IPS-15b (cell line): ENCODE results near the gene C17orf67.

Experiments
- H3K27me3 ChIP-seq: one replicate; pipeline ENCODE4 v1.6.1; 2013; ENCODE audit warnings: low read length; ENCODE audit not compliant: control insufficient read depth, insufficient read depth
- H3K36me3 ChIP-seq: one replicate; pipeline ENCODE4 v1.6.1; 2013; ENCODE audit warnings: low read length; ENCODE audit not compliant: control insufficient read depth, insufficient read depth
- H3K4me1 ChIP-seq: one replicate; pipeline ENCODE4 v1.6.1; 2013; ENCODE audit warnings: mild to moderate bottlenecking, low read length; ENCODE audit not compliant: control insufficient read depth, insufficient read depth
- H3K4me3 ChIP-seq: one replicate; pipeline ENCODE4 v1.5.1; 2013; ENCODE audit warnings: low read depth, low read length
- H3K9ac ChIP-seq: one replicate; pipeline ENCODE4 v1.6.1; 2013; ENCODE audit warnings: low read depth, mild to moderate bottlenecking, low read length
- H3K9me3 ChIP-seq: one replicate; pipeline ENCODE4 v1.6.1; 2013; ENCODE audit warnings: mild to moderate bottlenecking, low read length; ENCODE audit not compliant: control insufficient read depth, insufficient read depth

The C17orf67 gene, protein sequence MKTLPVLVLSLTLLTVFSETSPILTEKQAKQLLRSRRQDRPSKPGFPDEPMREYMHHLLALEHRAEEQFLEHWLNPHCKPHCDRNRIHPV

DNA sequence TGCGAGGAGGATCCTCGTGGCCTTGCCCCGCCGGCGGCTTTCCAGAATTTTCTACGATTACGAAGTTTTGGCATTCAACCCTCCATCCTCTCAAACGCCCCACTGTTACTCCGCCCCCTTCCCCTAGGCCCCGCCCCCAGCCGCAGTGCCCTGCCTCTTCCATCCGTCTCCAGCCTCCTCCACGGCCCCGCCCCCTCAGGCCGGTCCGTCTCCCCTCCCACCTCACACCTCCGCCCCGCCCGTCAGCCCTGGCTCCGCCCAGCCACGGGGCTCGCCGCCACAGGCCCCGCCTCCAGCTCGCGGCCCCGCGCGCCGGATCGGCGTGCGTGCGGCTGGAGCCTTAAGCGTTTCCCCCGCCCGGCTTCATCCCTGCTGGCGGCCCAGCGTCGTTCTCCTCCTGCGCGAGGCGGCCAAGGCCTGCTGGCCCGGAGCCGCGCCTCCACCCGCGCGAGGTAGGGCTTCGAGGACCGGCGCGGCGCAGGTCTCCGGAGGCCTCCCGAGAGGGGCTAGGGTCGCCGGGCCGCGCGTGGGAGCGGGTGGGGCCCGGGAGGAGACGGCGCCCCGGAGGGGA lies at the start of gene C17orf67, which contains the start of gene DGKE:
TSS of gene C17orf67 (minus strand) at position 112 of the 571 bp plus-strand sequence. CDS start 18,110 bp downstream, outside the sequence.
TSS of gene DGKE (plus strand) at position 343 of the 571 bp plus-strand sequence. CDS start 645 bp downstream, outside the sequence.
- peak within 1 kb of the TSS; percentile 51 for H3K9ac ChIP-seq
- peak within 1 kb of the TSS; percentile 76 for H3K4me3 ChIP-seq
- no peaks in the 10 kb centered on the region for H3K9me3 ChIP-seq
- H3K4me1 ChIP-seq, result peaks cover 8% of the 10 kb centered on the region
- peaks cover 33% of the 10 kb centered on the region for H3K27me3 ChIP-seq
- H3K36me3 ChIP-seq, result no peaks in the 10 kb centered on the region

DNA sequence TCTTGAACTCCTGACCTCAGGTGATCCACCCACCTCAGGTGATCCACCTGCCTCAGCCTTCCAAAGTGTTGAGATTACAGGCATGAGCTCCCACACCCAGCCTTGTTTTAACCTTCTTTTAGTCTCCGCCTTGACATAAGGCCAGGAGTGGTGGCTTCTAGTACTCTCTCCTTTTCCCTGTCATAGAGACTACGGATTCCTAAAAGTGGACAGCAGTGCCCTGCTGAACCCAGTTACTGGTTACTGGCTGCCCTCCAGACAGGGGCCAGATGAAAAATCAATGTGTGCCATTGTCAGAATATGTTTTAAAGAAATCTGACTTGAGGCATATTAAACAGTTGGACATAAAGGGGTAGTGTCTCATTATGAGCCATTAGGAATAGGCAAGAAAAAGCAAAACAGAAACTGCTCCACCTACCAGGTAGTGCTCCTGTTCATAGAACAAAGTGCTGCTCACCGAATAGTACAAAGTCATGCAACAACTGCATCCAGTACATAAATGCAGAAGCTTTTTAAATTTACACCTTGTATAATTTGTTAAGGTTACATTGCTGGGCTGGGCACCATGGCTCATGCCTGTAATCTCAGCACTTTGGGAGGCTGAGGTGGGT lies 48.1 kb upstream of the C17orf67 start:
- no peak overlapping the region for H3K9ac ChIP-seq
- no peaks in the 10 kb centered on the region for H3K9me3 ChIP-seq
- no peaks in the 10 kb centered on the region for H3K4me1 ChIP-seq
- no peaks in the 10 kb centered on the region for H3K27me3 ChIP-seq
- H3K4me3 ChIP-seq, result no peak overlapping the region
- peaks cover 5% of the 10 kb centered on the region for H3K36me3 ChIP-seq

DNA sequence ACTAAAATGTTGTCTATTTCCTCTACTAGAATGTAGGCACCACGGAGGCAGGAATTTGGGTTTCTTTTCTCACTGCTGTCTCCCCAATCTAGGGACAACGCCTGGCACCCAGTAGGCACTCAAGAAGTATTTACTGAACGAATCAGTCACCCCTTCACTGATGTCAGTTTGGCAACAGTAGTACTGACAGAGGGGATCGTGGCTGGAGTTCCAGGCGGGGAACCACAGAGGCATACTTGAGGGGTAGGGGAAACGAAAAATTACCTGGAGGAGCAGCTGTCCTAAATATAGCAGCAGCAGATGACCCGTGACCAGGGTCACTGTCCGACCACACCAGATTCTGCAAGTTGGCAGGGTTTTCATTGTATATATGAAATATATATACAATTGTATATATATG lies 46.9 kb upstream of the C17orf67 start:
- Histone ChIP-seq H3K4me3 (no peak overlapping the region), H3K4me1 (no peaks in the 10 kb centered on the region), H3K27me3 (no peaks in the 10 kb centered on the region), H3K9me3 (no peaks in the 10 kb centered on the region), H3K36me3 (no peaks in the 10 kb centered on the region), H3K9ac (no peak overlapping the region)

DNA sequence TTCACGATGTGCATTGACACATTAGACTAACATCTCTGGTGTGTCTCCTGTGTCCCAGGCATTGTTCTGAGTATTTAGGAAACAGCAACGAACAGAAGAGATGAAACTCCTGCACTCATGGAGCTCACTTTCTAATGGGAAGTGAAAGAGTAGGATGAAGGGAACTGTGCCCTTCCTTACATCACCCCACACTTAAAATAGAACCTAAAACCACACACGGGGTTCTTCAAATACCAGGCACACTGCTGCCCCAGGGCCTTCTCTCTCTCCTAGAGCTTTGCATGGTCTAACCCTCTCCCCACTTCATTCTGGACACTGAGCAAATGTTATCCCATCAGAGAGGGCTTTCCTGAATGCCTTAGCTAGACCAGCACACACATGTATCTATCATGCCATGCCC lies 46.4 kb upstream of the C17orf67 start:
- Histone ChIP-seq H3K27me3 (no peaks in the 10 kb centered on the region), H3K9me3 (no peaks in the 10 kb centered on the region), H3K4me1 (no peaks in the 10 kb centered on the region), H3K4me3 (no peak overlapping the region), H3K36me3 (no peaks in the 10 kb centered on the region), H3K9ac (no peak overlapping the region)

DNA sequence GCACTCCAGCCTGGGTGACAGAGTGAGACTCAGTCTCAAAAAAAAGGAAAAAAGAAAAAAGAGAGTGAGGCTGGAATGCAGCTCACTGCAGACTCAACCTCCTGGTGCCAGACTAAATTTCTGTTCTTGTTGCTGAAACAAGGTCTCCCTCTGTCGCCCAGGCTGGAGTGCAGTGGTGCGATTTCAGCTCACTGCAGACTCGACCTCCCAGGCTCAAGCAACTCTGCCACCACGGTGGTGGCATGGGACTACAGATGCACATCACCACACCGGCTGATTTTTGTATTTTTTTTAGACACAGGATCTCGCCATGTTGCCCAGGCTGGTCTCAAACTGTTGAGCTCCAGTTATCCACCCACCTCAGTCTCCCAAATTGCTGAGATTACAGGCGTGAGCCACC lies 45.6 kb upstream of the C17orf67 start:
- H3K9ac ChIP-seq, result no peak overlapping the region
- no peaks in the 10 kb centered on the region for H3K36me3 ChIP-seq
- no peaks in the 10 kb centered on the region for H3K27me3 ChIP-seq
- no peak overlapping the region for H3K4me3 ChIP-seq
- no peaks in the 10 kb centered on the region for H3K4me1 ChIP-seq
- H3K9me3 ChIP-seq, result no peaks in the 10 kb centered on the region

DNA sequence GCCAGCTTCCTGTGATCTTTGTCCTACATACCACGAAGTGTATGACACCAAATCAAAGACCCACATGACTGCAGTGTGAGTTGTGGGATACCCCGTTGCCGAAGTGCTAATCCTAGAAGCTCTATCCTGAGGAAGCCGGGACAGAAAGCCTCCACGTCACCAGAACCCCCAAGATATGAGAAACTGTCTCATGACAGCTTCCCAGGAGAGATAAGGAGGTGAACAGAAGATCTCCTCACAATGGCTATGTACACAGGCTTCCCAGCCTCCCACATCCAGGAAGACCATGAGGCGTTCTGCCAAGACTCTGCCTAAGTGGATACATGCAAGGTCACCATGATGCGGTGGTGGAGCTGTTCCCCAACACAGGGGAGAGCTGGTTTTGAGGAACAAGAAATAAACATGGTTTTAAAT lies 43.1 kb upstream of the C17orf67 start:
- Histone ChIP-seq H3K4me3 (no peak overlapping the region), H3K27me3 (no peaks in the 10 kb centered on the region), H3K9ac (no peak overlapping the region), H3K36me3 (no peaks in the 10 kb centered on the region), H3K9me3 (no peaks in the 10 kb centered on the region), H3K4me1 (no peaks in the 10 kb centered on the region)

DNA sequence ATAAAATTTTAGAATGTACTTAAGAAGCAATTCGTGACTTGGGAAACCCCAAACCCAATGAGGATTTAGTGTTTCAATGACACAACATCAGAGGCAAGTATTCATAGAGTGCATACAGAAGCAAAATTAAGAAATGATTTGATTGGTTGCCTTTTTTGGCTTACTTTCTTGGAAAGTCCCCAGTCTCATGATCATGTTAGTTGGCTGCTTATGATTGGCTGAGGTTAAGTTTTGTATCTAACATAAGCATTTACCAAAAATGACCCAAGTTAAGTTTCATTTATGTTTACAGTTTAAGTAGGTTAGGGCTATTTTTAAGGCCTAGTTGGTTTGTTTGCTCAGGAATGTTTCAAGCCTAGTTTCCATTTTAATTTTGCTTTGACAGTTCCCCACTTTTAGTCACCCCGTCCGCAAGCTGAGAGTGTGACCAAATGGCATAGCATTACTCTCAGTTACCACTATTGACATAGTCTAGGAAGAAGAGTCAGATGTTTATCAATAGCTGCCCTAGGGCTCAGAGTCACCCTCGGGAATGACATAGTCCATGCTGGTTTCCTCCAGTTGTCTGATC lies 36.4 kb upstream of the C17orf67 start:
- Histone ChIP-seq H3K9ac (no peak overlapping the region), H3K9me3 (no peaks in the 10 kb centered on the region), H3K4me3 (no peak overlapping the region), H3K36me3 (no peaks in the 10 kb centered on the region), H3K4me1 (no peaks in the 10 kb centered on the region), H3K27me3 (no peaks in the 10 kb centered on the region)

DNA sequence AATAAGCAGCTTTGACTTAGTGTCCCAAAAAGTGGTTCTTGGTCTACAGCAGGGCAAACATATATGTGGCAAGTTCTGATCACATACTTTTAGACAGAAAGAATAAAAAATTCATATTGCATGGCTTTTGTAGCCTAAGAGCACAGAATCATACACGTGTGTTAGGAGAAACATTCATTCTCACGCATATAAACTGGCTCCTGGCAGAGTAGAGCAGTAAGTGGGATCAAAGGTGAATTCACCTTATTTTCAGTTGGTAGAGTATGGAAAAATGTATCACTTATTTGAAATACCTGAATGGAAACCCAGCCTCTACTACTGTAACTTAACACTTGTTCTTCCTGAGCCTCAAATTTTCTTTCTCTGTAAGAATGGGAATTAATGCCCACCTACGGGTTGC lies 35.0 kb upstream of the C17orf67 start:
- no peaks in the 10 kb centered on the region for H3K36me3 ChIP-seq

DNA sequence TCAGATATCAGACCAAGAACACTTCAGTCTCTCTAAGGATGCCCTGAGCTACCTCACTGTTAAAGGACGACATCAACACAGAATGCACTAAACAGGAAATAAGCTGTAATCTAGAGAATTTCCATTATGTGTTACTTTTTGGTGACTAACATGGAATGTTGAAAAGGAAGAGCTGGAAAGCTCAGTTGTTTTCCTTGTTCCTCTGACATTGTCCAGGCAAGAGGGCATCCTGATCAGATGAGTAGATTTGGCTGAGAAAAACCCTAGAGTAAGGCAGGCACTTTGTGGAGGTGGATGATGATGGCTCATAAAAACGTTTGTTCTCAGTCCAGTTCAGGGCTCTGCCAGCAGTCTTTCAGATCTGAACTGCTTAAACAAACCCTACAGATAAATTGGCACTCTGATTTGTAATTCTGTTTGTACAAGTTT lies 34.2 kb upstream of the C17orf67 start:
- H3K4me3 ChIP-seq, result no peak overlapping the region
- no peaks in the 10 kb centered on the region for H3K4me1 ChIP-seq
- no peak overlapping the region for H3K9ac ChIP-seq
- H3K9me3 ChIP-seq, result no peaks in the 10 kb centered on the region
- H3K36me3 ChIP-seq, result no peaks in the 10 kb centered on the region
- no peaks in the 10 kb centered on the region for H3K27me3 ChIP-seq

More for the DNA sequence above, 35.0 kb upstream of the C17orf67 start:
- no peaks in the 10 kb centered on the region for H3K9me3 ChIP-seq
- H3K4me3 ChIP-seq, result no peak overlapping the region
- H3K4me1 ChIP-seq, result no peaks in the 10 kb centered on the region
- no peak overlapping the region for H3K9ac ChIP-seq
- H3K27me3 ChIP-seq, result no peaks in the 10 kb centered on the region

DNA sequence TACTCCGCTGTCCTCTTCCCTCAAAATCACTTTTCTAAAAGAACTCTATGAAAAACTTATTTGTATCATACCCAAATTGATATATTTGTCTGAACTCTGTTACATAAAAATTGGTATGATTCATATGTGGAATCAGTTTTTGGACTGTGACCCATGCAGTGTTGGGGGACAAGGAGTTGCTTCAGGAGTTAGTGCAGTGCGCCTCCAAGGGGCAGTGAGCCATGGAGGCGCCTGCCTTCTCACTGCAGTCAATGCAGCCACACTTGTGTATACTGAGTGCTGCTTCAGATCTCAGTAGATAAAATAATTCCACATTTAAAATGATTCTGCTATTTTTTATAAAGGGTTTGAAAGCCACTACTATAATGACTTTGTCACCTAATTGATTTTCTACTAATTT lies 32.8 kb upstream of the C17orf67 start:
- H3K4me1 ChIP-seq, result no peaks in the 10 kb centered on the region
- no peak overlapping the region for H3K4me3 ChIP-seq
- no peaks in the 10 kb centered on the region for H3K27me3 ChIP-seq
- H3K9me3 ChIP-seq, result no peaks in the 10 kb centered on the region
- H3K36me3 ChIP-seq, result no peaks in the 10 kb centered on the region
- no peak overlapping the region for H3K9ac ChIP-seq

DNA sequence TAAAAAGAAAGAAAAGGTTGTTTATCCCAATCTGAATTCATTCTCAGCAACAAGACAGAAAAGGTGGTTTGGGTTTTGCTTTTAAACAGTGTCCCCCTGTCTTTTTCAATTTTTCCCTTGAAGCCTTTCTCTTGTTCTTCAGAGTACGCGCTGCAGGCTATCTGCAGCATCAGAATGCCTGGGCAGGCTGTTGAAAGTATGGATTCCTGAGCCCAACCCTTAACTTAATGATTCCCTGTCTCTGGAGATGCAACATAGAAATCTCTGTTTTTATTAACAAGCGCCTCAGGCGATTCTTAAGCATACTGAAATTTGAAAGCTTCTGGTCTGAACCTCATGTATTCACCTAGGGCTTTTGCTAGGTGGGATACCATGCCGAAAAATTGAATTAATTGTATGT lies 32.4 kb upstream of the C17orf67 start:
- Histone ChIP-seq H3K36me3 (no peaks in the 10 kb centered on the region), H3K9me3 (no peaks in the 10 kb centered on the region), H3K4me1 (no peaks in the 10 kb centered on the region), H3K9ac (no peak overlapping the region), H3K27me3 (no peaks in the 10 kb centered on the region), H3K4me3 (no peak overlapping the region)

DNA sequence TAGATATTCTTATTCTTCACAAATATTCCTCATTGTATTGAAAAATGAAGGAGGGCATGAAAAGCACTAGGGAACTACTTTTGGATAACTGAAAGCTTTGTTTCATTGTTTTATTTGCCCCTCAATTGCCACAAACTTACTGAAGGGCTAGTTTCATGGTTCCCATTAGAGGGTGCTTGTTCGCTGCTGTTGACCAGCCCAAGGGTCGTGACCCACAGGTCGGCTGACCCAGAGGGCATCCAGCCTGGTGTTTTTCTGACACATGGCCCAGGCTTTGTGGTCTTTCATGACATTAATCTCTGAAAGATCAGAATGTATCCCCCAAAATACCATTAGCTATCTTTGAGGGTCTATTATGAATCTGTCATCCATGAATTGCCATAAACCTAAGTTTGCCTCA lies 30.3 kb upstream of the C17orf67 start:
- Histone ChIP-seq H3K9ac (no peak overlapping the region), H3K4me3 (no peak overlapping the region), H3K36me3 (no peaks in the 10 kb centered on the region), H3K9me3 (no peaks in the 10 kb centered on the region), H3K27me3 (no peaks in the 10 kb centered on the region), H3K4me1 (peaks cover 2% of the 10 kb centered on the region)
